NCI-H1436 (cell line): ENCODE data around the gene DHRS9.
"Not testable (repeated sequence)": the region's sequence is repeated elsewhere in the genome, so short reads cannot be mapped to it uniquely, and the experiment has no call there.

Experiments
- DNase-seq: peaks from one replicate; lab custom pipeline; 2025; lab: John Stamatoyannopoulos, UW

The DHRS9 gene

GRCh38 chr2:169136428-169136827 lies 67.1 kb downstream of the DHRS9 start:
- not testable (repeated sequence) for DNase-seq

- DNase-seq: no peak
Observed at GRCh38 chr2:169136885-169137534, 67.6 kb downstream of the DHRS9 start.

- DNase-seq: no peak
Observed at GRCh38 chr2:169137924-169138323, 68.6 kb downstream of the DHRS9 start.

- DNase-seq: no peak
Observed at GRCh38 chr2:169139145-169139544, 69.8 kb downstream of the DHRS9 start.

GRCh38 chr2:169139993-169140767 lies 70.8 kb downstream of the DHRS9 start:
- no peak for DNase-seq

GRCh38 chr2:169141713-169142352 lies 72.5 kb downstream of the DHRS9 start:
- peak; percentile 42 for DNase-seq

- DNase-seq: no peak
Observed at GRCh38 chr2:169143998-169144397, 74.6 kb downstream of the DHRS9 start.
